HL-60 (cell line): ENCODE results near the gene TPGS2.
A peak's percentile ranks its signal among the peaks of the same experiment; 100 is the strongest.

ENCODE experiments used
- DNase-seq, 2 experiments: peaks; one replicate each; pipeline ENCODE4 v3.0.0-alpha.2; 2010 to 2020; ENCODE audit warnings: low read depth in 1 of 2, low spot score in 1 of 2
- H3K27ac ChIP-seq: fragments of 250-450 bp; sonication (Bioruptor Pico); replicated peaks from 2 replicates; pipeline ENCODE4 v1.5.1; 2020; ENCODE audit warnings: mild to moderate bottlenecking, moderate library complexity
- H3K27me3 ChIP-seq: fragments of 250-450 bp; sonication (Bioruptor Pico); 2 replicates; pipeline ENCODE4 v1.5.1; 2021; ENCODE audit warnings: mild to moderate bottlenecking, moderate library complexity; ENCODE audit not compliant: insufficient read depth, poor library complexity, severe bottlenecking
- H3K4me3 ChIP-seq: replicated peaks from 2 replicates; pipeline ENCODE4 v1.5.1; 2011; ENCODE audit warnings: mild to moderate bottlenecking, control low read depth, low read length; ENCODE audit not compliant: insufficient read depth
- CTCF ChIP-seq: IDR thresholded peaks from one replicate; pipeline ENCODE4 v1.5.1; 2011; ENCODE audit warnings: low read length, control low read depth, inconsistent platforms; ENCODE audit not compliant: insufficient read depth
- GABPA ChIP-seq: IDR thresholded peaks from 2 replicates; pipeline ENCODE4 v1.6.1; 2012; ENCODE audit warnings: low read depth
- POLR2AphosphoS5 ChIP-seq: IDR thresholded peaks from 2 replicates; pipeline ENCODE4 v1.6.1; 2012; ENCODE audit warnings: low read depth
- REST ChIP-seq: IDR thresholded peaks from 2 replicates; pipeline ENCODE4 v1.6.1; 2012; ENCODE audit warnings: low read depth; ENCODE audit not compliant: insufficient replicate concordance
- SPI1 ChIP-seq: IDR thresholded peaks from 2 replicates; pipeline ENCODE4 v1.6.1; 2012; ENCODE audit warnings: low read depth, mild to moderate bottlenecking, borderline replicate concordance

Gene TPGS2

GRCh38 chr18:36828157-36828629 lies 609 bp downstream of the TPGS2 start:
- peak in 1 of 2 experiments; percentile 50 for DNase-seq

GRCh38 chr18:36826556-36826955 lies 2.2 kb downstream of the TPGS2 start:
- TF ChIP-seq SPI1 (no peak), POLR2AphosphoS5 (no peak), REST (no peak), GABPA (no peak), CTCF (no peak)
- no peak for DNase-seq
- H3K4me3 ChIP-seq, result no peak overlapping the region

More at GRCh38 chr18:36828157-36828629, 609 bp downstream of the TPGS2 start:
- TF ChIP-seq REST, result no peak
- TF ChIP-seq CTCF, result no peak
- no peak for TF ChIP-seq POLR2AphosphoS5
- TF ChIP-seq GABPA, result no peak
- TF ChIP-seq SPI1, result no peak
- Histone ChIP-seq H3K4me3 (peak overlapping the region; percentile 84), H3K27ac (peak overlapping the region; percentile 85), H3K27me3 (no peaks in the 10 kb centered on the region)

DNA sequence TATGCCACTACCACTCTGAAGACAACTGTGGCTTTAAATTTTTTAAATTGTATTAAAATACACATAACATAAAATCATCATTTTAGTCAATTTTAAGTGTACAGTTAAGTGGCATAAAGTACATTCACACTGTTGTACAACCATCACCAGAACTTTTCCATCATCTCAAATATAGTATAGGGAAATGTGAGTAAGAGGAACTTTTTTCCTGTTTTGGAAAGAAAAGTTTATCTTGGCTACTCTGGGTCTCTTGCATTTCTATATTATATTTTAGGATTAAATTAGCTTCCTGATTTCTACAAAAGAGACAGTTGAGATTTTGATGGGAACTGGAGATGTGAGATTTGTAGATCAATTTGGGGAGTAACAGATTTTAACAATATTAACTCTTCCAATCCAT lies 3.3 kb downstream of the TPGS2 start:
- no peak overlapping the region for H3K27ac ChIP-seq
- no peaks in the 10 kb centered on the region for H3K27me3 ChIP-seq
- no peak overlapping the region for H3K4me3 ChIP-seq
- TF ChIP-seq POLR2AphosphoS5 (no peak), SPI1 (no peak), REST (no peak), CTCF (no peak), GABPA (no peak)
- DNase-seq, result no peak

More at GRCh38 chr18:36826556-36826955, 2.2 kb downstream of the TPGS2 start:
- Histone ChIP-seq H3K27me3 (no peaks in the 10 kb centered on the region), H3K27ac (no peak overlapping the region)
